H9 (cell line): Measurements from ENCODE around the gene AHNAK. TPM values are rescaled to one million over a fixed set of nuclear protein-coding genes. Genes with fewer than 3 reads are reported as not detected.

Source experiments
- DNase-seq: peaks from one replicate; pipeline ENCODE4 v3.0.0-alpha.2; 2017
- H2AFZ ChIP-seq: one replicate; pipeline ENCODE4 v1.6.1; 2013; ENCODE audit warnings: mild to moderate bottlenecking, low read length, control low read depth, moderate library complexity
- H2AK5ac ChIP-seq: 2 replicates; pipeline ENCODE4 v1.6.1; 2013; ENCODE audit warnings: low read length, control low read depth, mixed read lengths; ENCODE audit not compliant: insufficient read length
- H2BK120ac ChIP-seq: one replicate; pipeline ENCODE4 v1.6.1; 2013; ENCODE audit warnings: low read depth, mild to moderate bottlenecking, low read length, control low read depth, inconsistent platforms; ENCODE audit not compliant: poor library complexity, severe bottlenecking
- H2BK12ac ChIP-seq: 2 replicates; pipeline ENCODE4 v1.6.1; 2013; ENCODE audit warnings: low read length, control low read depth, mixed read lengths, low read depth; ENCODE audit not compliant: insufficient read length
- H2BK15ac ChIP-seq: 2 replicates; pipeline ENCODE4 v1.6.1; 2013; ENCODE audit warnings: low read depth, low read length, control low read depth
- H2BK20ac ChIP-seq: one replicate; pipeline ENCODE4 v1.6.1; 2013; ENCODE audit warnings: low read depth, mild to moderate bottlenecking, low read length, control low read depth, inconsistent platforms; ENCODE audit not compliant: poor library complexity, severe bottlenecking
- H2BK5ac ChIP-seq: 2 replicates; pipeline ENCODE4 v1.6.1; 2013; ENCODE audit warnings: low read length, control low read depth, mixed read lengths; ENCODE audit not compliant: insufficient read length
- H3K14ac ChIP-seq: 2 replicates; pipeline ENCODE4 v1.6.1; 2013; ENCODE audit warnings: low read length, control low read depth; ENCODE audit not compliant: insufficient read depth
- H3K18ac ChIP-seq: 2 replicates; pipeline ENCODE4 v1.6.1; 2013; ENCODE audit warnings: low read depth, mild to moderate bottlenecking, mixed read lengths, low read length, control low read depth; ENCODE audit not compliant: insufficient read length
- H3K23ac ChIP-seq: 2 replicates; pipeline ENCODE4 v1.6.1; 2013; ENCODE audit warnings: low read length, control low read depth, mixed read lengths, low read depth; ENCODE audit not compliant: insufficient read length
- H3K23me2 ChIP-seq: 2 replicates; pipeline ENCODE4 v1.6.1; 2013; ENCODE audit warnings: low read depth, mild to moderate bottlenecking, mixed read lengths, low read length, control low read depth; ENCODE audit not compliant: insufficient read length, poor library complexity, severe bottlenecking
- H3K27ac ChIP-seq: 2 replicates; pipeline ENCODE4 v1.5.1; 2013; ENCODE audit warnings: low read length, control low read depth, mixed read lengths, low read depth; ENCODE audit not compliant: insufficient read length
- H3K27me3 ChIP-seq: 2 replicates; pipeline ENCODE4 v1.6.1; 2013; ENCODE audit warnings: low read length, control low read depth, inconsistent platforms; ENCODE audit not compliant: insufficient read depth
- H3K4ac ChIP-seq: 2 replicates; pipeline ENCODE4 v1.6.1; 2013; ENCODE audit warnings: low read depth, mild to moderate bottlenecking, control low read depth, inconsistent platforms, low read length, moderate library complexity
- H3K4me1 ChIP-seq: 2 replicates; pipeline ENCODE4 v1.6.1; 2013; ENCODE audit warnings: low read length, control low read depth, inconsistent platforms; ENCODE audit not compliant: insufficient read depth
- H3K4me2 ChIP-seq: 2 replicates; pipeline ENCODE4 v1.6.1; 2013; ENCODE audit warnings: low read length, control low read depth, mixed read lengths; ENCODE audit not compliant: insufficient read length, insufficient read depth
- H3K56ac ChIP-seq: 2 replicates; pipeline ENCODE4 v1.6.1; 2013; ENCODE audit warnings: low read depth, mild to moderate bottlenecking, mixed read lengths, low read length, control low read depth; ENCODE audit not compliant: insufficient read length
- H3K79me1 ChIP-seq: 2 replicates; pipeline ENCODE4 v1.6.1; 2013; ENCODE audit warnings: low read depth, mild to moderate bottlenecking, moderate library complexity, low read length, control low read depth, inconsistent platforms; ENCODE audit not compliant: insufficient read depth, poor library complexity, severe bottlenecking
- H3K79me2 ChIP-seq: 2 replicates; pipeline ENCODE4 v1.6.1; 2013; ENCODE audit warnings: low read length, control low read depth, inconsistent platforms; ENCODE audit not compliant: insufficient read depth
- H3K9ac ChIP-seq: 2 replicates; pipeline ENCODE4 v1.6.1; 2013; ENCODE audit warnings: low read length, control low read depth, mixed read lengths; ENCODE audit not compliant: insufficient read length; ENCODE audit errors: extremely low read depth
- H3K9me3 ChIP-seq: one replicate; pipeline ENCODE4 v1.6.1; 2013; ENCODE audit warnings: low read depth, low read length, inconsistent platforms; ENCODE audit not compliant: control insufficient read depth
- H3T11ph ChIP-seq: one replicate; pipeline ENCODE4 v1.6.1; 2013; ENCODE audit warnings: mild to moderate bottlenecking, low read length, control low read depth, inconsistent platforms
- H4K20me1 ChIP-seq: one replicate; pipeline ENCODE4 v1.6.1; 2013; ENCODE audit not compliant: control insufficient read depth, insufficient read length, insufficient read depth
- H4K5ac ChIP-seq: 2 replicates; pipeline ENCODE4 v1.6.1; 2013; ENCODE audit warnings: low read depth, mild to moderate bottlenecking, mixed read lengths, low read length, control low read depth; ENCODE audit not compliant: insufficient read length
- H4K8ac ChIP-seq: replicated peaks from 2 replicates; pipeline ENCODE4 v1.6.1; 2013; ENCODE audit warnings: low read length, control low read depth, mixed read lengths, low read depth; ENCODE audit not compliant: insufficient read length
- H4K91ac ChIP-seq: 2 replicates; pipeline ENCODE4 v1.6.1; 2013; ENCODE audit warnings: low read depth, mild to moderate bottlenecking, moderate library complexity, mixed read lengths, low read length, control low read depth; ENCODE audit not compliant: insufficient read length
- H3K27ac Mint-ChIP-seq, 3 experiments: 2 replicates in 2 of 3; 3 replicates in 1 of 3; pipeline ENCODE4 v1.8.0; 2020 to 2021; ENCODE audit warnings: mixed read lengths in 3 of 3, mild to moderate bottlenecking in 1 of 3, moderate library complexity in 1 of 3
- H3K27me3 Mint-ChIP-seq: 2 replicates; pipeline ENCODE4 v1.8.0; 2021; ENCODE audit warnings: low read depth, mild to moderate bottlenecking, moderate library complexity, mixed read lengths
- H3K36me3 Mint-ChIP-seq, 3 experiments: 2 replicates in 2 of 3; 3 replicates in 1 of 3; pipeline ENCODE4 v1.8.0; 2020 to 2021; ENCODE audit warnings: low read depth in 3 of 3, mixed read lengths in 3 of 3; ENCODE audit not compliant: insufficient read depth in 1 of 3
- H3K4me1 Mint-ChIP-seq, 2 experiments: 2 replicates each; pipeline ENCODE4 v1.8.0; 2020; ENCODE audit warnings: mixed read lengths in 2 of 2
- H3K4me3 Mint-ChIP-seq, 2 experiments: 2 replicates in 1 of 2; 3 replicates in 1 of 2; pipeline ENCODE4 v1.8.0; 2020 to 2021; ENCODE audit warnings: mild to moderate bottlenecking in 2 of 2, mixed read lengths in 2 of 2, moderate library complexity in 1 of 2
- H3K9me3 Mint-ChIP-seq, 2 experiments: 2 replicates in 1 of 2; 3 replicates in 1 of 2; pipeline ENCODE4 v1.8.0; 2020; ENCODE audit warnings: mild to moderate bottlenecking in 2 of 2, mixed read lengths in 2 of 2, moderate library complexity in 1 of 2
- WGBS: extraction: QIAGEN DNeasy Blood & Tissue Kit; methylation state at CpG from one replicate; pipeline ENCODE4 v1.1.7; 2013; ENCODE audit warnings: missing lambda C conversion rate, low lambda C conversion rate, mixed read lengths; ENCODE audit not compliant: insufficient read length; ENCODE audit errors: extremely low coverage; 5-methylcytosine and 5-hydroxymethylcytosine counted together
- total RNA-seq: library from RNA; stranded (reverse); gene quantifications from 2 replicates; pipeline ENCODE4 v1.2.1, GENCODE V29; 2021
- TF ChIP-seq, protein P1 (sequence below): fragments of 200-600 bp; sonication (generic); conservative IDR thresholded peaks from 3 replicates; pipeline ENCODE4 v1.8.0; 2021; ENCODE audit warnings: antibody characterized with exemption, mild to moderate bottlenecking

AHNAK gene
- total RNA-seq, 1 experiment from 2014 or later: 15.2 TPM

DNA sequence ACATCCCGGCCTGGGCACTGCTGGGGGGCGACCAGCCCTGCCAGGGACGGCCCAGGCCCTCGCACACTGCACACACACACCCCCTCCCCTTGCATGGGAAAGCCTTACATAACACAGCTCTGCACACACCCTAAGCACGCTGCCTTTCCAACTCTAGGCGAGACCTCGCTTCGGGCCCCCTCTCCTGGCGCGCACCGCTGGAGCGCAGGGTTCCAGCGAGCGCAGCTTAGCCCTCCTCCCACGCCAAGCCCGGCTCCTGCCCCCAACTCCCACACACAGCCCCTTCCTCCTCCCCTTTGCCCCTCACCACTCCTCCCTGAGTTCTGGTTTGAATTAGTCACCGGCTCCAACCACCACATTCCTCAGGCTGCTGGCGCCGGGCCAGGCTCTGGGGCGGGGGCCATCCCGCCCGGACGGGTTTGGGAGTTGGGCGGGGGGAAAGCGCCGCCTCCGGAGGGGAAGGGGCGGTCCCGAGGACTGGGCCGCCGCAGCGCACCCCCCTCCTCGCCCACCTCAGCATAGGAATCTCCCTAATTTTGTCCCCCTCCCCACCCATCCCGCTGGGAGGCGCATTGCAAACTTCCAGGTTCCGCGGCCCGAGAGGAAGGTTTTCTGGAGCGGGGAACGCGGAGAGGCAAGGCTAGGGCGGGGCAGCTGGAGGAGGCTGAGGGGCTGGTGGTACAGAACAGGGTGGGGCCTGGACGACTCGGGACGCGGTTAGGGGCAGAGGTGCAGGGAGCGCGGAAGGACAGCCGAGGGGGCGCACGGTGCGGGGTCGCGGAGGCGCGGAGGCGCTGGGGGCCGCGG lies 966 bp downstream of the AHNAK start:
- no peaks in the 10 kb centered on the region; the same call in 1 of the 2 replicates for H3K4me1 ChIP-seq
- no peak overlapping the region for H4K5ac ChIP-seq
- Mint-ChIP-seq H3K4me3 (peak overlapping the region; percentile 81 to 92), H3K27me3 (peaks cover 89% of the 10 kb centered on the region), H3K9me3 (no peaks in the 10 kb centered on the region; a peak in 2 of 5 replicates), H3K36me3 (no peaks in the 10 kb centered on the region; a peak in 1 of 7 replicates), H3K4me1 (peaks cover 35 to 59% of the 10 kb centered on the region in 2 experiments), H3K27ac (peak overlapping the region in 2 of 3 experiments; percentile 40 to 65; a peak in 1 of 7 replicates)
- no peaks in the 10 kb centered on the region for H3K9me3 ChIP-seq
- TF ChIP-seq, protein P1, sequence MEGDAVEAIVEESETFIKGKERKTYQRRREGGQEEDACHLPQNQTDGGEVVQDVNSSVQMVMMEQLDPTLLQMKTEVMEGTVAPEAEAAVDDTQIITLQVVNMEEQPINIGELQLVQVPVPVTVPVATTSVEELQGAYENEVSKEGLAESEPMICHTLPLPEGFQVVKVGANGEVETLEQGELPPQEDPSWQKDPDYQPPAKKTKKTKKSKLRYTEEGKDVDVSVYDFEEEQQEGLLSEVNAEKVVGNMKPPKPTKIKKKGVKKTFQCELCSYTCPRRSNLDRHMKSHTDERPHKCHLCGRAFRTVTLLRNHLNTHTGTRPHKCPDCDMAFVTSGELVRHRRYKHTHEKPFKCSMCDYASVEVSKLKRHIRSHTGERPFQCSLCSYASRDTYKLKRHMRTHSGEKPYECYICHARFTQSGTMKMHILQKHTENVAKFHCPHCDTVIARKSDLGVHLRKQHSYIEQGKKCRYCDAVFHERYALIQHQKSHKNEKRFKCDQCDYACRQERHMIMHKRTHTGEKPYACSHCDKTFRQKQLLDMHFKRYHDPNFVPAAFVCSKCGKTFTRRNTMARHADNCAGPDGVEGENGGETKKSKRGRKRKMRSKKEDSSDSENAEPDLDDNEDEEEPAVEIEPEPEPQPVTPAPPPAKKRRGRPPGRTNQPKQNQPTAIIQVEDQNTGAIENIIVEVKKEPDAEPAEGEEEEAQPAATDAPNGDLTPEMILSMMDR: peak; percentile 18; the same call in 2 of the 3 replicates
- no peak overlapping the region for H3T11ph ChIP-seq
- H3K23me2 ChIP-seq: peaks cover 26% of the 10 kb centered on the region
- H2BK120ac ChIP-seq: no peak overlapping the region
- no peak overlapping the region for H3K9ac ChIP-seq
- H3K56ac ChIP-seq: no peak overlapping the region
- peaks cover 2% of the 10 kb centered on the region for H4K20me1 ChIP-seq
- no peak overlapping the region for H2AFZ ChIP-seq
- no peaks in the 10 kb centered on the region for H3K79me1 ChIP-seq
- no peak overlapping the region for H2BK12ac ChIP-seq
- H3K18ac ChIP-seq: peak overlapping the region; percentile 20
- no peaks in the 10 kb centered on the region for H3K79me2 ChIP-seq
- no peak overlapping the region for H2BK5ac ChIP-seq
- no peak overlapping the region for H4K91ac ChIP-seq
- peak overlapping the region; percentile 66 for H3K4me2 ChIP-seq
- peaks cover 53% of the 10 kb centered on the region for H3K27me3 ChIP-seq
- H3K23ac ChIP-seq: no peak overlapping the region
- H2AK5ac ChIP-seq: no peak overlapping the region
- H3K27ac ChIP-seq: no peak overlapping the region
- H2BK15ac ChIP-seq: no peak overlapping the region
- peak; percentile 81 for DNase-seq
- H3K4ac ChIP-seq: no peak overlapping the region
- H3K14ac ChIP-seq: peak overlapping the region; percentile 33; the same call in 1 of the 2 replicates
- no CpG with 5 or more reads among the region's 59 CpGs for WGBS
- no peak overlapping the region for H2BK20ac ChIP-seq
- no peak overlapping the region for H4K8ac ChIP-seq
